Neural progenitor cell (in vitro differentiated cells): ENCODE results near the gene ZNF600. TPM values are rescaled to one million over a fixed set of nuclear protein-coding genes. Genes with fewer than 3 reads are reported as not detected.
A peak's percentile ranks its signal among the peaks of the same experiment; 100 is the strongest.
"Not testable (repeated sequence)": the region's sequence is repeated elsewhere in the genome, so short reads cannot be mapped to it uniquely, and the experiment has no call there.

Experiments
- DNase-seq: peaks from one replicate; pipeline ENCODE4 v3.0.0-alpha.2; 2016; ENCODE audit warnings: low spot score
- H2AFZ ChIP-seq: fragments of 200-600 bp; sonication (generic); replicated peaks from 2 replicates; pipeline ENCODE4 v1.6.1; 2016; ENCODE audit warnings: antibody characterized with exemption
- H3F3A ChIP-seq: fragments of 200-600 bp; sonication (generic); 2 replicates; pipeline ENCODE4 v1.6.1; 2016; ENCODE audit warnings: antibody characterized with exemption, low read depth
- H3K27ac ChIP-seq: fragments of 200-600 bp; sonication (generic); 2 replicates; pipeline ENCODE4 v1.5.1; 2016; ENCODE audit warnings: mild to moderate bottlenecking
- H3K27me3 ChIP-seq: fragments of 200-600 bp; sonication (generic); 2 replicates; pipeline ENCODE4 v1.6.1; 2016; ENCODE audit warnings: mild to moderate bottlenecking, moderate library complexity
- H3K36me3 ChIP-seq: fragments of 200-600 bp; sonication (generic); 2 replicates; pipeline ENCODE4 v1.5.1; 2016
- H3K4me1 ChIP-seq: fragments of 200-600 bp; sonication (generic); 2 replicates; pipeline ENCODE4 v1.6.1; 2016; ENCODE audit warnings: mixed run types
- H3K4me2 ChIP-seq: fragments of 200-600 bp; sonication (generic); 2 replicates; pipeline ENCODE4 v1.6.1; 2016
- H3K4me3 ChIP-seq: fragments of 200-600 bp; sonication (generic); 2 replicates; pipeline ENCODE4 v1.5.1; 2016
- H3K79me2 ChIP-seq: fragments of 200-600 bp; sonication (generic); 2 replicates; pipeline ENCODE4 v1.6.1; 2016; ENCODE audit warnings: low read depth
- H3K9ac ChIP-seq: fragments of 200-600 bp; sonication (generic); 2 replicates; pipeline ENCODE4 v1.6.1; 2016
- H3K9me3 ChIP-seq: fragments of 200-600 bp; sonication (generic); 2 replicates; pipeline ENCODE4 v1.5.1; 2016; ENCODE audit warnings: low read depth
- H4K20me1 ChIP-seq: fragments of 200-600 bp; sonication (generic); 2 replicates; pipeline ENCODE4 v1.6.1; 2016; ENCODE audit warnings: low read depth
- H3K27ac Mint-ChIP-seq: 3 replicates; pipeline ENCODE4 v1.8.0; 2021; ENCODE audit warnings: mixed read lengths
- H3K27me3 Mint-ChIP-seq: 2 replicates; pipeline ENCODE4 v1.8.0; 2022; ENCODE audit warnings: low read depth, mild to moderate bottlenecking, inconsistent platforms, moderate library complexity, mixed read lengths; ENCODE audit not compliant: insufficient read depth
- H3K36me3 Mint-ChIP-seq: 3 replicates; pipeline ENCODE4 v1.8.0; 2021; ENCODE audit warnings: mixed read lengths
- H3K4me1 Mint-ChIP-seq: 3 replicates; pipeline ENCODE4 v1.8.0; 2021; ENCODE audit warnings: mixed read lengths
- H3K4me3 Mint-ChIP-seq: 3 replicates; pipeline ENCODE4 v1.8.0; 2021; ENCODE audit warnings: mild to moderate bottlenecking, moderate library complexity, mixed read lengths
- H3K9me3 Mint-ChIP-seq: 3 replicates; pipeline ENCODE4 v1.8.0; 2020; ENCODE audit warnings: mixed read lengths
- CTCF ChIP-seq: fragments of 200-600 bp; sonication (generic); IDR thresholded peaks from 2 replicates; pipeline ENCODE4 v1.5.1; 2017; ENCODE audit warnings: antibody characterized with exemption, mild to moderate bottlenecking
- EZH2 ChIP-seq: fragments of 200-600 bp; sonication (generic); IDR thresholded peaks from 2 replicates; pipeline ENCODE4 v1.6.1; 2017; ENCODE audit warnings: antibody characterized with exemption, mild to moderate bottlenecking, moderate library complexity
- EZH2phosphoT487 ChIP-seq: fragments of 200-600 bp; sonication (generic); IDR thresholded peaks from 2 replicates; pipeline ENCODE4 v1.6.1; 2017; ENCODE audit warnings: antibody characterized with exemption
- total RNA-seq: library from RNA; depleted of rRNA; stranded (reverse); fragments of >200 nt; gene quantifications from 2 replicates; pipeline ENCODE4 v1.2.3, GENCODE V29; 2015; ENCODE audit warnings: low replicate concordance

Gene ZNF600
- total RNA-seq, 1 donor from 2014 or later, result 2.7 TPM

- TF ChIP-seq CTCF (no peak), EZH2phosphoT487 (no peak), EZH2 (no peak)
- H2AFZ ChIP-seq, result no peak overlapping the region
Measured at GRCh38 chr19:52789440-52789839, 2.8 kb upstream of the ZNF600 start.

GRCh38 chr19:52786078-52786463, 520 bp downstream of the ZNF600 start:
- Mint-ChIP-seq H3K9me3 (peaks cover 33% of the 10 kb centered on the region), H3K36me3 (no peaks in the 10 kb centered on the region), H3K4me3 (peak overlapping the region; percentile 88), H3K27ac (no peak overlapping the region), H3K4me1 (peaks cover 6% of the 10 kb centered on the region), H3K27me3 (peaks cover 11% of the 10 kb centered on the region)
- Histone ChIP-seq H3K4me3 (peak overlapping the region; percentile 82), H3K4me2 (peak overlapping the region; percentile 94), H3K27me3 (peaks cover 45% of the 10 kb centered on the region), H3K36me3 (no peaks in the 10 kb centered on the region), H3F3A (peaks cover 9% of the 10 kb centered on the region), H3K9ac (no peak overlapping the region), H3K9me3 (no peaks in the 10 kb centered on the region), H3K4me1 (no peaks in the 10 kb centered on the region), H2AFZ (peak overlapping the region; percentile 93), H4K20me1 (no peaks in the 10 kb centered on the region), H3K27ac (no peak overlapping the region), H3K79me2 (no peaks in the 10 kb centered on the region)
- TF ChIP-seq CTCF (no peak), EZH2 (no peak), EZH2phosphoT487 (no peak)
- peak; percentile 35 for DNase-seq

More at GRCh38 chr19:52789440-52789839, 2.8 kb upstream of the ZNF600 start:
- H4K20me1 ChIP-seq, result no peaks in the 10 kb centered on the region
- Mint-ChIP-seq H3K36me3 (no peaks in the 10 kb centered on the region), H3K27me3 (peaks cover 16% of the 10 kb centered on the region), H3K27ac (no peak overlapping the region), H3K4me3 (no peak overlapping the region), H3K9me3 (peaks cover 46% of the 10 kb centered on the region), H3K4me1 (peaks cover 6% of the 10 kb centered on the region)
- H3K79me2 ChIP-seq, result no peaks in the 10 kb centered on the region
- no peak overlapping the region for H3K27ac ChIP-seq
- peaks cover 44% of the 10 kb centered on the region for H3K27me3 ChIP-seq
- no peak for DNase-seq
- H3K4me1 ChIP-seq, result no peaks in the 10 kb centered on the region
- no peak overlapping the region for H3K9ac ChIP-seq
- no peaks in the 10 kb centered on the region for H3K36me3 ChIP-seq
- H3F3A ChIP-seq, result peaks cover 9% of the 10 kb centered on the region
- H3K4me3 ChIP-seq, result no peak overlapping the region
- H3K4me2 ChIP-seq, result no peak overlapping the region
- H3K9me3 ChIP-seq, result no peaks in the 10 kb centered on the region

- Mint-ChIP-seq H3K9me3 (peaks cover 33% of the 10 kb centered on the region), H3K4me3 (peak overlapping the region; percentile 88), H3K4me1 (peaks cover 6% of the 10 kb centered on the region), H3K27ac (no peak overlapping the region), H3K27me3 (peaks cover 11% of the 10 kb centered on the region), H3K36me3 (peaks cover 2% of the 10 kb centered on the region)
- Histone ChIP-seq H4K20me1 (no peaks in the 10 kb centered on the region), H3K4me2 (peak overlapping the region; percentile 94), H2AFZ (peak overlapping the region; percentile 93), H3K4me3 (no peak overlapping the region), H3F3A (peaks cover 9% of the 10 kb centered on the region), H3K9ac (no peak overlapping the region), H3K9me3 (no peaks in the 10 kb centered on the region), H3K27me3 (peaks cover 45% of the 10 kb centered on the region), H3K27ac (no peak overlapping the region), H3K4me1 (no peaks in the 10 kb centered on the region), H3K79me2 (no peaks in the 10 kb centered on the region), H3K36me3 (no peaks in the 10 kb centered on the region)
- DNase-seq, result no peak
- no peak for TF ChIP-seq EZH2
Measured at GRCh38 chr19:52785506-52785905, 1.1 kb downstream of the ZNF600 start.

- not testable (repeated sequence) for H3K36me3 ChIP-seq, H3K27me3 Mint-ChIP-seq, H4K20me1 ChIP-seq, H2AFZ ChIP-seq, H3K4me2 ChIP-seq, H3K4me3 Mint-ChIP-seq, H3K4me1 ChIP-seq, H3K4me3 ChIP-seq, H3K79me2 ChIP-seq, H3F3A ChIP-seq, H3K27ac ChIP-seq, H3K4me1 Mint-ChIP-seq, H3K36me3 Mint-ChIP-seq, H3K27ac Mint-ChIP-seq, DNase-seq, H3K9ac ChIP-seq, H3K9me3 ChIP-seq
- H3K9me3 Mint-ChIP-seq, result peaks cover 18% of the 10 kb centered on the region
- peaks cover 35% of the 10 kb centered on the region for H3K27me3 ChIP-seq
Measured at GRCh38 chr19:52782864-52783263, 3.7 kb downstream of the ZNF600 start.
